Measurements from ENCODE around the gene CGB2.

CGB2 gene

GRCh38 chr19:49067554-49067953, 35.9 kb downstream of the CGB2 start:
- DNase-seq, result no peak
- H2AFZ ChIP-seq (ENCODE audit: low read depth, low read length), result no peak overlapping the region

GRCh38 chr19:49069026-49069425, 37.3 kb downstream of the CGB2 start:
- 92% methylated on average over 9 of the region's 9 CpGs for WGBS
- no peak overlapping the region for H2AFZ ChIP-seq (ENCODE audit: low read depth, low read length)
- peaks cover 23% of the 10 kb centered on the region for H3K4me1 ChIP-seq (ENCODE audit: control insufficient read depth, insufficient read depth, low read depth, low read length)
- H3K27ac ChIP-seq (ENCODE audit: low read length, poor library complexity, severe bottlenecking), result no peak overlapping the region
- H4K91ac ChIP-seq (ENCODE audit: low read length), result no peak overlapping the region
- H2BK12ac ChIP-seq (ENCODE audit: low read length in 2 of 2), result no peak overlapping the region
- peaks cover 5% of the 10 kb centered on the region for H3K9me3 ChIP-seq (ENCODE audit: control insufficient read depth, low read length)
- DNase-seq, result no peak
- no peak overlapping the region for H3K18ac ChIP-seq (ENCODE audit: low read depth in 1 of 2, low read length in 2 of 2)
- no peaks in the 10 kb centered on the region for H3K79me1 ChIP-seq (replicated peaks; ENCODE audit: low read length, poor library complexity, severe bottlenecking)
- no peak overlapping the region for H3K4ac ChIP-seq (ENCODE audit: low read depth in 1 of 2, low read length in 2 of 2)
- H2BK120ac ChIP-seq (ENCODE audit: low read depth, low read length), result no peak overlapping the region
- H2BK15ac ChIP-seq (ENCODE audit: low read depth, poor library complexity, severe bottlenecking), result no peak overlapping the region
- H2AK5ac ChIP-seq (ENCODE audit: low read length, severe bottlenecking), result no peak overlapping the region
- no peak overlapping the region for H3K4me3 ChIP-seq (ENCODE audit: insufficient read depth in 1 of 2, low read depth in 1 of 2, low read length in 2 of 2)
- H3K27me3 ChIP-seq (ENCODE audit: control insufficient read depth in 1 of 2, insufficient read depth in 1 of 2, low read length in 2 of 2), result peaks cover 86% of the 10 kb centered on the region in 2 experiments
- H4K8ac ChIP-seq (ENCODE audit: low read length), result no peak overlapping the region
- no peak overlapping the region for H3K9ac ChIP-seq (ENCODE audit: low read length)
- H3K4me2 ChIP-seq (ENCODE audit: low read length, poor library complexity, severe bottlenecking), result no peak overlapping the region
- H3K23ac ChIP-seq (ENCODE audit: low read length in 2 of 2), result no peak overlapping the region
- no peaks in the 10 kb centered on the region for H3K36me3 ChIP-seq (ENCODE audit: control insufficient read depth in 1 of 2, insufficient read depth in 2 of 2, low read depth in 1 of 2, low read length in 2 of 2)
- no peak overlapping the region for H3K14ac ChIP-seq (ENCODE audit: low read length in 2 of 2)
- no peak overlapping the region for H2BK5ac ChIP-seq (ENCODE audit: low read depth, low read length, poor library complexity, severe bottlenecking)

More at GRCh38 chr19:49067554-49067953, 35.9 kb downstream of the CGB2 start:
- H4K91ac ChIP-seq (ENCODE audit: low read length), result no peak overlapping the region
- peaks cover 5% of the 10 kb centered on the region for H3K9me3 ChIP-seq (ENCODE audit: control insufficient read depth, low read length)
- H4K8ac ChIP-seq (ENCODE audit: low read length), result no peak overlapping the region
- H3K36me3 ChIP-seq (ENCODE audit: control insufficient read depth in 1 of 2, insufficient read depth in 2 of 2, low read depth in 1 of 2, low read length in 2 of 2), result no peaks in the 10 kb centered on the region
- peaks cover 22% of the 10 kb centered on the region for H3K4me1 ChIP-seq (ENCODE audit: control insufficient read depth, insufficient read depth, low read depth, low read length)
- no peak overlapping the region for H2AK5ac ChIP-seq (ENCODE audit: low read length, severe bottlenecking)
- H3K27ac ChIP-seq (ENCODE audit: low read length, poor library complexity, severe bottlenecking), result no peak overlapping the region
- H2BK12ac ChIP-seq (ENCODE audit: low read length in 2 of 2), result no peak overlapping the region
- H3K23ac ChIP-seq (ENCODE audit: low read length in 2 of 2), result no peak overlapping the region
- H3K27me3 ChIP-seq (ENCODE audit: control insufficient read depth in 1 of 2, insufficient read depth in 1 of 2, low read length in 2 of 2), result peaks cover 81 to 86% of the 10 kb centered on the region in 2 experiments
- H3K18ac ChIP-seq (ENCODE audit: low read depth in 1 of 2, low read length in 2 of 2), result no peak overlapping the region
- no peaks in the 10 kb centered on the region for H3K79me1 ChIP-seq (replicated peaks; ENCODE audit: low read length, poor library complexity, severe bottlenecking)
- H2BK15ac ChIP-seq (ENCODE audit: low read depth, poor library complexity, severe bottlenecking), result no peak overlapping the region
- WGBS, result 68% methylated on average over 3 of the region's 3 CpGs
- no peak overlapping the region for H3K9ac ChIP-seq (ENCODE audit: low read length)
- no peak overlapping the region for H2BK5ac ChIP-seq (ENCODE audit: low read depth, low read length, poor library complexity, severe bottlenecking)
- no peak overlapping the region for H3K14ac ChIP-seq (ENCODE audit: low read length in 2 of 2)
- no peak overlapping the region for H3K4me3 ChIP-seq (ENCODE audit: insufficient read depth in 1 of 2, low read depth in 1 of 2, low read length in 2 of 2)
- H2BK120ac ChIP-seq (ENCODE audit: low read depth, low read length), result no peak overlapping the region
- no peak overlapping the region for H3K4me2 ChIP-seq (ENCODE audit: low read length, poor library complexity, severe bottlenecking)
- no peak overlapping the region for H3K4ac ChIP-seq (ENCODE audit: low read depth in 1 of 2, low read length in 2 of 2)

DNA sequence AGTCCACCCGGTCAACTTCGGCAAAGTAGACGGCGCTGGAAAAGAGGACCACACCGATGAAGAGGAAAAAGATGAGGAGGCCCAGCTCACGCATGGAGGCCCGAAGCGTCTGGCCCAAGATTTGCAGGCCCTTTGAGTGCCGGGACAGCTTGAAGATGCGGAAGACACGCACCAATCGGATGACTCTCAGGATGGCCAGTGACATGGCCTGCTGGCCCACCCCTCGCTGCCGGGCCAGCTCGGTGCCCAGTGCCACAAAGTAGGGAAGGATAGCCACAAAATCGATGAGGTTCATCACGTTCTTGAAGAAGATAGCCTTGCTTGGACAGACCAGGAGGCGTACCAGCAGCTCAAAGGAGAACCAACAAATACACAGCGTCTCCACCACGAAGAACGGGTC, 38.7 kb downstream of the CGB2 start:
- H3K4ac ChIP-seq (ENCODE audit: low read depth in 1 of 2, low read length in 2 of 2), result no peak overlapping the region
- peaks cover 77 to 81% of the 10 kb centered on the region in 2 experiments for H3K27me3 ChIP-seq (ENCODE audit: control insufficient read depth in 1 of 2, insufficient read depth in 1 of 2, low read length in 2 of 2)
- no peak overlapping the region for H2BK15ac ChIP-seq (ENCODE audit: low read depth, poor library complexity, severe bottlenecking)
- DNase-seq, result no peak
- H3K4me3 ChIP-seq (ENCODE audit: insufficient read depth in 1 of 2, low read depth in 1 of 2, low read length in 2 of 2), result no peak overlapping the region
- H2BK5ac ChIP-seq (ENCODE audit: low read depth, low read length, poor library complexity, severe bottlenecking), result no peak overlapping the region
- no peak overlapping the region for H4K91ac ChIP-seq (ENCODE audit: low read length)
- H3K23ac ChIP-seq (ENCODE audit: low read length in 2 of 2), result no peak overlapping the region
- peaks cover 5% of the 10 kb centered on the region for H3K9me3 ChIP-seq (ENCODE audit: control insufficient read depth, low read length)
- H3K4me1 ChIP-seq (ENCODE audit: control insufficient read depth, insufficient read depth, low read depth, low read length), result peaks cover 9% of the 10 kb centered on the region
- no peak overlapping the region for H3K14ac ChIP-seq (ENCODE audit: low read length in 2 of 2)
- H3K18ac ChIP-seq (ENCODE audit: low read depth in 1 of 2, low read length in 2 of 2), result no peak overlapping the region
- no peaks in the 10 kb centered on the region for H3K36me3 ChIP-seq (ENCODE audit: control insufficient read depth in 1 of 2, insufficient read depth in 2 of 2, low read depth in 1 of 2, low read length in 2 of 2)
- H3K27ac ChIP-seq (ENCODE audit: low read length, poor library complexity, severe bottlenecking), result no peak overlapping the region
- H2BK12ac ChIP-seq (ENCODE audit: low read length in 2 of 2), result no peak overlapping the region
- no peak overlapping the region for H2AK5ac ChIP-seq (ENCODE audit: low read length, severe bottlenecking)
- 95% methylated on average over 21 of the region's 21 CpGs for WGBS
- no peak overlapping the region for H2BK120ac ChIP-seq (ENCODE audit: low read depth, low read length)
- H3K9ac ChIP-seq (ENCODE audit: low read length), result no peak overlapping the region
- no peak overlapping the region for H3K4me2 ChIP-seq (ENCODE audit: low read length, poor library complexity, severe bottlenecking)
- no peaks in the 10 kb centered on the region for H3K79me1 ChIP-seq (replicated peaks; ENCODE audit: low read length, poor library complexity, severe bottlenecking)
- H4K8ac ChIP-seq (ENCODE audit: low read length), result no peak overlapping the region
- H2AFZ ChIP-seq (ENCODE audit: low read depth, low read length), result no peak overlapping the region

DNA sequence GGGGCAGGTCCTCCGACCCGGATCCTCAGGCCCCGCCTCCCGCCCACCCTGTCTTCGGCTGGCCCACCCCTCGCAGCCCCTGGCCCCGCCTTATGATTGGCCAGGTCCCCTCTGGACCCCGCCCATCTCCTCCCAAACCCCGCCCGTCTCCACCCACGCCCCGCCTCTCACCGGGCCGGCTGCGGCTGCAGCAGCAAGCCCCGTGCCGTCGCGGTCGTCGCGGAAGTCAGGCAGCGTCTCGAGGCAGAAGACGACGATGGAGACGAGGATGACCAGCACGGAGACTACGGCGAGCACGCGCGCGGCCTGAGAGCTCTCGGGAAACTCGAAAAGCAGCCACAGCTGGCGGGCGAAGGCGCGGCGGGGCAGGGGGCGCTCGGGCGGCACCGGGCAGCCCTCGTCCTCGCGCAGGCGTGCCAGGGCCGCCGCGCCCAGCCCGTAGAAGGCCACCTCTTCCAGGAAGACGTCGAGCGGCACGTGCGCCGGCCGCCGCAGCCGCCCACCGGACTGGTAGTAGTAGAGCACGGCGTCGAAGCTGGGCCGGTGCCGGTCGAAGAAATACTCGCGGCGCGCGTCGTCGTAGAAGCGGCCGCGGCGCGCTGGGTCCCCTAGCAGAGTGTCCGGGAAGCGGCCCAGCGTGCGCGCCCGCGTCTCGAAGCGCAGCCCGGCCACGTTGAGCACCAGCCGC, 40.3 kb downstream of the CGB2 start:
- H3K4me3 ChIP-seq (ENCODE audit: insufficient read depth in 1 of 2, low read depth in 1 of 2, low read length in 2 of 2), result peak overlapping the region in 1 of 2 experiments; percentile 8

More for the DNA sequence above, 40.3 kb downstream of the CGB2 start:
- H3K27me3 ChIP-seq (ENCODE audit: control insufficient read depth in 1 of 2, insufficient read depth in 1 of 2, low read length in 2 of 2), result peaks cover 62 to 65% of the 10 kb centered on the region in 2 experiments
- H3K9ac ChIP-seq (ENCODE audit: low read length), result no peak overlapping the region
- H3K23ac ChIP-seq (ENCODE audit: low read length in 2 of 2), result no peak overlapping the region
- H2BK120ac ChIP-seq (ENCODE audit: low read depth, low read length), result no peak overlapping the region
- no peak overlapping the region for H3K18ac ChIP-seq (ENCODE audit: low read depth in 1 of 2, low read length in 2 of 2)
- H2BK12ac ChIP-seq (ENCODE audit: low read length in 2 of 2), result no peak overlapping the region
- peak overlapping the region; percentile 13 for H2BK15ac ChIP-seq (ENCODE audit: low read depth, poor library complexity, severe bottlenecking)
- no peak overlapping the region for H2BK5ac ChIP-seq (ENCODE audit: low read depth, low read length, poor library complexity, severe bottlenecking)
- no peak overlapping the region for H3K14ac ChIP-seq (ENCODE audit: low read length in 2 of 2)
- no peak overlapping the region for H4K91ac ChIP-seq (ENCODE audit: low read length)
- H3K36me3 ChIP-seq (ENCODE audit: control insufficient read depth in 1 of 2, insufficient read depth in 2 of 2, low read depth in 1 of 2, low read length in 2 of 2), result no peaks in the 10 kb centered on the region
- peaks cover 9% of the 10 kb centered on the region for H3K4me1 ChIP-seq (ENCODE audit: control insufficient read depth, insufficient read depth, low read depth, low read length)
- H2AK5ac ChIP-seq (ENCODE audit: low read length, severe bottlenecking), result no peak overlapping the region
- no peak overlapping the region for H3K4me2 ChIP-seq (ENCODE audit: low read length, poor library complexity, severe bottlenecking)
- no peak overlapping the region for H3K27ac ChIP-seq (ENCODE audit: low read length, poor library complexity, severe bottlenecking)
- H3K9me3 ChIP-seq (ENCODE audit: control insufficient read depth, low read length), result peaks cover 5% of the 10 kb centered on the region
- H4K8ac ChIP-seq (ENCODE audit: low read length), result no peak overlapping the region
- peak overlapping the region; percentile 64 for H2AFZ ChIP-seq (ENCODE audit: low read depth, low read length)
- 44% methylated on average over 82 of the region's 93 CpGs for WGBS
- no peak overlapping the region for H3K4ac ChIP-seq (ENCODE audit: low read depth in 1 of 2, low read length in 2 of 2)
- no peaks in the 10 kb centered on the region for H3K79me1 ChIP-seq (replicated peaks; ENCODE audit: low read length, poor library complexity, severe bottlenecking)
- DNase-seq, result no peak

Measured in mesenchymal stem cell (in vitro differentiated cells and primary cell).